AG04450 (cell line): ENCODE measurements around the gene HRH3. TPM values are rescaled to one million over a fixed set of nuclear protein-coding genes. Genes with fewer than 3 reads are reported as not detected.

ENCODE experiments used
- CTCF ChIA-PET: fragments of 300-600, 350-600 bp; formaldehyde crosslinking; extraction: SDS; loops from one replicate; lab custom pipeline; 2022; ENCODE audit warnings: antibody characterized with exemption, inconsistent platforms; lab: Charles Lee
- POLR2A ChIA-PET: fragments of 350-600 bp; formaldehyde crosslinking; extraction: SDS; loops from one replicate; lab custom pipeline; 2021; ENCODE audit warnings: antibody characterized with exemption, inconsistent platforms; lab: Yijun Ruan, JAX
- DNase-seq: peaks from one replicate; pipeline ENCODE4 v3.0.0-alpha.2; 2011; ENCODE audit warnings: low read depth, low spot score
- H3K27ac ChIP-seq: one replicate; pipeline ENCODE4 v1.5.1; 2012; ENCODE audit warnings: low read depth, low read length, control low read depth
- H3K27me3 ChIP-seq: one replicate; pipeline ENCODE4 v1.6.0; 2012; ENCODE audit warnings: low read length; ENCODE audit not compliant: control insufficient read depth, insufficient read depth
- H3K4me3 ChIP-seq: 2 replicates; pipeline ENCODE4 v1.5.1; 2011; ENCODE audit warnings: mild to moderate bottlenecking, low read depth, low read length, control low read depth
- H3K9me3 ChIP-seq: 2 replicates; pipeline ENCODE4 v1.5.1; 2012; ENCODE audit warnings: low read length; ENCODE audit not compliant: control insufficient read depth, insufficient read depth
- CTCF ChIP-seq: IDR thresholded peaks from 2 replicates; pipeline ENCODE4 v1.5.1; 2011; ENCODE audit warnings: low read depth, low read length, control low read depth, inconsistent platforms
- polyA plus RNA-seq: library from polyadenylated mRNA; depleted of rRNA; stranded (reverse); fragments of >200 nt; gene quantifications from 2 replicates; pipeline ENCODE4 v1.2.3, GENCODE V29; 2011

Gene HRH3
- polyA plus RNA-seq, 1 experiment, result not detected

GRCh38 chr20:62203378-62204030 lies 16.6 kb downstream of the HRH3 start:
- no peak for DNase-seq
- no peak for TF ChIP-seq CTCF
- ChIA-PET POLR2A (no interaction called here), CTCF (no interaction called here)
- H3K27ac ChIP-seq, result no peak overlapping the region
- H3K9me3 ChIP-seq, result no peaks in the 10 kb centered on the region; the same call in 1 of the 2 replicates
- no peak overlapping the region for H3K4me3 ChIP-seq
- H3K27me3 ChIP-seq, result no peaks in the 10 kb centered on the region

GRCh38 chr20:62202676-62203377 lies 17.3 kb downstream of the HRH3 start:
- no peak overlapping the region for H3K27ac ChIP-seq
- no peaks in the 10 kb centered on the region for H3K27me3 ChIP-seq
- H3K9me3 ChIP-seq, result no peaks in the 10 kb centered on the region; the same call in 1 of the 2 replicates
- DNase-seq, result no peak
- no peak for TF ChIP-seq CTCF
- POLR2A ChIA-PET, result no interaction called here
- CTCF ChIA-PET, result no interaction called here
- no peak overlapping the region for H3K4me3 ChIP-seq

- Histone ChIP-seq H3K27me3 (no peaks in the 10 kb centered on the region), H3K9me3 (no peaks in the 10 kb centered on the region; the same call in 1 of the 2 replicates), H3K4me3 (no peak overlapping the region), H3K27ac (no peak overlapping the region)
- TF ChIP-seq CTCF, result no peak
- CTCF ChIA-PET, result no interaction called here
- POLR2A ChIA-PET, result no interaction called here
- no peak for DNase-seq
Measured at GRCh38 chr20:62202083-62202395, 18.0 kb downstream of the HRH3 start.

- POLR2A ChIA-PET, result no interaction called here
- CTCF ChIA-PET, result no interaction called here
- H3K27me3 ChIP-seq, result no peaks in the 10 kb centered on the region
- no peak overlapping the region for H3K27ac ChIP-seq
- no peak for TF ChIP-seq CTCF
- no peak overlapping the region for H3K4me3 ChIP-seq
- DNase-seq, result no peak
- H3K9me3 ChIP-seq, result no peaks in the 10 kb centered on the region; the same call in 1 of the 2 replicates
Measured at GRCh38 chr20:62201173-62202082, 18.6 kb downstream of the HRH3 start.
